ENCODE data around the gene FILIP1.

GRCh38 chr6:75281653-75282052 lies 211.9 kb downstream of the FILIP1 start:
- TF ChIP-seq CTCF (IDR thresholded peaks at IDR 0.05) (no peak), POLR2A (IDR thresholded peaks at IDR 0.05) (no peak), POLR2AphosphoS5 (IDR thresholded peaks at IDR 0.05) (no peak)
